SH-SY5Y (cell line): ENCODE measurements around the gene AVP.

Experiments
- GATA2 ChIP-seq: IDR thresholded peaks from 2 replicates; pipeline ENCODE4 v1.6.1; 2011; ENCODE audit warnings: mild to moderate bottlenecking, low read depth, low read length
- GATA3 ChIP-seq: IDR thresholded peaks from 2 replicates; pipeline ENCODE4 v1.6.1; 2011; ENCODE audit warnings: low read depth, mild to moderate bottlenecking, low read length, moderate library complexity

Gene AVP

GRCh38 chr20:3045042-3045815, 39.3 kb downstream of the AVP start:
- TF ChIP-seq GATA2 (no peak), GATA3 (no peak)

- TF ChIP-seq GATA2 (no peak), GATA3 (no peak)
Measured at GRCh38 chr20:3044336-3044965, 40.1 kb downstream of the AVP start.

- TF ChIP-seq GATA2, result no peak
- no peak for TF ChIP-seq GATA3
Measured at GRCh38 chr20:3043322-3043721, 41.2 kb downstream of the AVP start, which contains the start of gene GNRH2. TSS of gene GNRH2 (plus strand) at chr20:3043622. CDS start at chr20:3044415, 793 bp downstream.

- no peak for TF ChIP-seq GATA3
- no peak for TF ChIP-seq GATA2
Measured at GRCh38 chr20:3042625-3043024, 41.9 kb downstream of the AVP start.

GRCh38 chr20:3041854-3042409, 42.6 kb downstream of the AVP start:
- no peak for TF ChIP-seq GATA3
- no peak for TF ChIP-seq GATA2

GRCh38 chr20:3040086-3040485, 44.4 kb downstream of the AVP start:
- TF ChIP-seq GATA2 (no peak), GATA3 (no peak)

GRCh38 chr20:3039426-3039825, 45.1 kb downstream of the AVP start:
- TF ChIP-seq GATA2, result no peak
- no peak for TF ChIP-seq GATA3

- TF ChIP-seq GATA2, result no peak
- TF ChIP-seq GATA3, result no peak
Measured at GRCh38 chr20:3038454-3038853, 46.1 kb downstream of the AVP start.

- TF ChIP-seq GATA2, result no peak
- no peak for TF ChIP-seq GATA3
Measured at GRCh38 chr20:3037654-3038053, 46.9 kb downstream of the AVP start.

- TF ChIP-seq GATA3 (no peak), GATA2 (no peak)
Measured at GRCh38 chr20:3032624-3033023, 51.9 kb downstream of the AVP start.
